GM21737 (cell line): ENCODE results near the gene ZNF844.
A peak's percentile ranks its signal among the peaks of the same experiment; 100 is the strongest.
"Not testable (repeated sequence)": the region's sequence is repeated elsewhere in the genome, so short reads cannot be mapped to it uniquely, and the experiment has no call there.

Source experiments
- ATAC-seq: cut with Tn5 transposase; IDR thresholded peaks from one replicate; pipeline ENCODE4 v1.9.1; 2021; ENCODE audit warnings: mild to moderate bottlenecking, moderate library complexity; ENCODE audit not compliant: unreplicated experiment

Gene ZNF844

DNA sequence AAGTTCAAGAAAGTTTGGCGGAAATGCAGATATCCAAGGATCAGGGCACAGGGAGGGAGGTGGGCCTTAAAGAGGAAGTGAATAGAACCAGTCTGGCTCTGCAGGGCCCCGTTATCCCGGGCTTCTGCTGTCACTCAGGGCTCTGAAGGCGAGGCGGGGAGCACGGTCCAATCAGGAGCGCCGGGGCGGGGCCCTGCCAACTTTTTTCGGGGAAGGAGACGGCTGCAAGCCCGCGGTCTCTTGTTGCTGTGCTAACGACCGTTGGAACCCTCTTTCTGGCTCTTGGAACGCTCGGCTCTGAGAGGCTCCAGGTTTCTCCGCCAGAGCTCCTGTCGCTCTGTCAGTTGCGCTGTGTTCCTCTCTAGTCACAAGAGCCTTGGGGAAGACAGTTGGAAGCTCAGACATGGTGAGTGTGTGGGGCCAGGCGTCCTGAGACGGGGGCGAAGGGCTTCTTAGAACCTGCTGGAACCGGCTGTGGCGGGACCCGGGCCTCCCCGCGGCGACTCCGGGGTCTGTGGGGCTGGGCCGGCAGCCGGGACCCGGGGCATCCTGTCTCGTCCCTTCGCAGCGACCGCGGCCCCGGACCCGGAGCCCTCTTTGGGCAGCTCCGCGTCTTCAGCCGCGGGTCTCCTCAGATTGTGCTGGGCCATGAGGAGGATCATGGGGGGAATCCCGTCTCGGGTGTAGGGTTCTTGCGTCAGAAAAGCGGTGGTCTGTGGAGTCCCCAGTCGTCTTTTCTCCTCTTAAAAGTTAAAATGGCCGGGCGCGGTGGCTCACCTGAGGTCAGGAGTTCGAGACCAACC, 27.7 kb downstream of the ZNF844 start:
- ATAC-seq, result peak; percentile 72

DNA sequence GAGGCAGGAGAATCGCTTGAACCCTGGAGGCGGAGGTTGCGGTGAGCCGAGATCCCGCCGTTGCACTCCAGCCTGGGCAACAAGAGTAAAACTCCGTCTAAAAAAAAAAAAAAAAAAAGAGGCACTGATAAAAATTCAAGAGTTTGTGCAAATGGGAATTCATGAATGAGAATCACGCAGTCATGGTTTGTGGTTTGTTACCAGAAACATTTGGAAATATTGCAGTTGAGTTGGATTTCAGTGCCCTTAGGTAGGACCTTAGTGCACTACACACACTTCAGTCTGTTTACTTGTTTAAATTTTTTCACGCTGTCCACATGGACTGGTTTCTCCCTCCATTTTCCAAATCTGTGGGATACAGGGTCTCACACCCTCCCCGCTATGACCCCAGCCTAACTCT, 28.4 kb downstream of the ZNF844 start:
- ATAC-seq, result no peak

DNA sequence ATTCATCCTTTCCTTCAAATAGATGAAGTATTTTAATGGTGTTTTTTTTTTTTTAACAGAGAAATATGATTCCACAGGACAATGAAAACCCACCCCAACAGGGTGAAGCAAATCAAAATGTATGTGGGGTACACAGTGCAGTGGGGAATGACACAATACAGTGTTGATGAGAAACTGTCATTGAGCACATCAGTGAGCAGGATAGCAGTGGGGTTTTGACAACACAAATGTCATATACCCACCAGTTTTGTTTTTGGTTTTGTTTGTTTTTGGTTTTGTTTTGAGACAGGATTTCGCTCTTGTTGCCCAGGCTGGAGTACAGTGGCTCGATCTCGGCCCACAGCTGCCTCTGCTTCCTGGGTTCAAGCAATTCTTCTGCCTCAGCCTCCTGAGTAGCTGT, 29.2 kb downstream of the ZNF844 start:
- ATAC-seq, result no peak

- ATAC-seq, result no peak
Observed at GRCh38 chr19:12095111-12095790, 30.7 kb downstream of the ZNF844 start.

GRCh38 chr19:12098040-12098439, 33.5 kb downstream of the ZNF844 start:
- ATAC-seq, result no peak

DNA sequence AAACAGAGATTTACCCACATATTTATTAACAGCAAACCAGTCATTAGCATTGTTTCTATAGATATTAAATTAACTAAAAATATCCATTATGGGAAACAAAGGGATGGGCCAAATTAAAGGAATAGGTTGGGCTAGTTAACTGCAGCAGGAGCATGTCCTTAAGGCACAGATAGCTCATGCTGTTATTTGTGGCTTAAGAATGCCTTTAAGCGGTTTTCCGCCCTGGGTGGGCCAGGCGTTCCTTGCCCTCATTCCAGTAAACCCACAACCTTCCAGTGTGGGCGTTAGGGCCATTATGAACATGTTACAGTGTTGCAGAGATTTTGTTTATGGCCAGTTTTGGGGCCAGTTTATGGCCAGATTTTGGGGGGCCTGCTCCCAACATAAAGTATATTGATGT, 39.4 kb downstream of the ZNF844 start:
- ATAC-seq, result not testable (repeated sequence)

DNA sequence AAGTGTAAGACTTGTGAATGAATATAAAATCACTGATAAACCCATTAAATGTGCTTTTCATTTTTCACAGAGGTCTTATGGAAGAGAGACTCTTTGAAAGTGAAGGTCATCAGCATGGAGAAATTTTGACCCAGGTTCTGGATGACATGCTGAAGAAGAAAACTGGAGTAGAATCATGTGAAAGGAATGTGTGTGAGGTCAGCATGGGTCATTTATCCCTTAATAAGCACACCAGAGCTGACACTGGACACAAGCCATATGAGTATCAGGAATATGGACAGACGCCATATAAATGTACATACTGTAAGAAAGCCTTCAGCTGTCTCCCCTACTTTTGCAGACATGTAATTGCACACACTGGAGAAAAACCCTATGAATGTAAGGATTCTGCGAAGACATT, 46.6 kb downstream of the ZNF844 start:
- no peak for ATAC-seq

GRCh38 chr19:12111943-12112637, 47.6 kb downstream of the ZNF844 start:
- ATAC-seq, result no peak

DNA sequence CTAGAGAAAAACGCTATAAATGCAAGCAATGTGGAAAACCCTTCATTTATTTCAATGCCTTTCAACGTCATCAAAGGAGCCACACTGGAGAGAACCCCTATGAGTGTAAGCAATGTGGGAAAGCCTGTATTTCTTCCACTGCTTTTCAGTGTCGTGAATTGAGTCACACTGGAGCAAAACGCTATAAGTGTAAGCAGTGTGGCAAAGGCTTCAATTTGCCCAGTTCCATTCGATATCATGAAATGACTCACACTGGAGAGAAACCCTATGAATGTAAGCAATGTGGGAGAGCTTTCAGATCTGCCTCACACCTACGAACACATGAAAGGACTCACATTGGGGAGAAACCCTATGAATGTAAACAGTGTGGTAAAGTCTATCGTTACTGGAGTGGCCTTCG, 48.2 kb downstream of the ZNF844 start:
- ATAC-seq, result no peak

DNA sequence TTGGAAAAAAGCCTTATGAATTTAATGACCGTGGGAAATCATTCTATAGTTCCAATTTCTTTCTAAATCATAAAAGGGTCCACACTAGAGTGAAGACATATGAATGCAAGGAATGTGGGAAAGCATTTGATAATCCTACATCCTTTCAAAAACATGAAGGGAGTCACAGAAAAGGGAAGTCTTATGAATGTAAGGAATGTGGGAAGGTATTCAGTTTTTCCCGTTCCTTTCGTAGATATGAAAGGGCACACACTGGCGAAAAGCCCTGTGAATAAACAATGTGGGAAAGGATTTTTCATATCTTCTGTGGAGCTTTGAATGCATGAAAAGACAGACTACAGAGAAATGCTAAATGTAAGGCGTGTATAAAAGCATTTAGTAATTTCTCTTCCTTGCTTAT, 48.6 kb downstream of the ZNF844 start:
- no peak for ATAC-seq

DNA sequence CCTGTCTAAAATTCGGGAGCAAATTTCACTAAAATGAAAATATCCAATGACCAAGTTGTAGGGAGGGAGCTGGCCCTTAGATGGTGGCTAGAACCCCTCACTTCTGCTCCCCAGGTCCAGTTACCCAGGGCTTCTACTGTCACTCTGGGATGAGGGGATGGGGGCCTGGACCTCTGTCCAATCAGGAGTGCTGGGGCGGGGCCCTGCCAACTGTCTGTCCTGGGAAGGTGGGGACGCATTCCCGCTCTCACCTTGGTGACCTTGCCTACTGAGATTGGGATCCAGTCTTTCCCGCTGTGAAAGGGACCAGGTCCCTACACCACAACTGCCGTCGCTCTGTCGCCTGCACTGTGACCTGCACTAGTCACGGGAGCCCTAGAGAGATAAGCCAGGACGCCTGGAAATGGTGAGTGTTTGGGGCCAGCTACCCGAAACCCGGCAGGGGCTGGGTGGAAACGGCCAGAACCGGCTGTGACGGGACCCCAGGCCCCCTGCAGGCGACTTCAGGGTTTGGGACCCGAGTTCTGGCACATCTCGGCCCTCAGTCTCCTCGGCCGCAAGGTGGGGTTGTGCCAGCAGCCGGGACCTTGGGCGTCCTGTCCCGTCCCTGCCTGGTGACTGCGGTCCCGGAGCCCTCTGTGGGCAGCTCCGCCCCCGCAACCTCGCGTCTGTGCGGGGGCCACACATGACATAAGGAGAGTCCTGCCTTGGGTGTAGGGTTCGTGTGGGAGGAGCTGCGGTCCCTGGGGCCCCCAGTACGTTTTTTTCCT, 52.9 kb downstream of the ZNF844 start:
- ATAC-seq, result no peak

GRCh38 chr19:12126707-12127106, 62.2 kb downstream of the ZNF844 start:
- ATAC-seq, result no peak
